ENCODE data around the gene PALLD.

The PALLD gene

GRCh38 chr4:168550064-168550766, 53.4 kb downstream of the PALLD start:
- no peaks in the 10 kb centered on the region for H4K20me1 ChIP-seq (ENCODE audit: insufficient read depth, low read length)
- H3K9me3 ChIP-seq (ENCODE audit: insufficient read depth, low read length, severe bottlenecking) = no peaks in the 10 kb centered on the region
- no peak overlapping the region for H3K4me2 ChIP-seq (ENCODE audit: insufficient read depth, low read length)
- no peaks in the 10 kb centered on the region for H3K36me3 ChIP-seq (ENCODE audit: insufficient read depth, low read length)
- TF ChIP-seq CTCF (IDR thresholded peaks at IDR 0.05; ENCODE audit: borderline replicate concordance, extremely low read depth, low read length, poor library complexity, severe bottlenecking) (no peak), EZH2 (IDR thresholded peaks at IDR 0.05; ENCODE audit: borderline replicate concordance, low read depth, low read length, severe bottlenecking) (no peak)
- DNase-seq (no peak), ATAC-seq (ENCODE audit: insufficient read depth, low read depth) (no peak)
- no peak overlapping the region for H3K9ac ChIP-seq (ENCODE audit: low read depth, low read length)
- H3K79me2 ChIP-seq (ENCODE audit: insufficient read depth, low read length) = no peaks in the 10 kb centered on the region
- no peaks in the 10 kb centered on the region for H3K4me1 ChIP-seq (ENCODE audit: insufficient read depth, low read length)
- H3K4me3 ChIP-seq (ENCODE audit: low read depth in 1 of 2, low read length in 2 of 2) = no peak overlapping the region
- H3K27me3 ChIP-seq (ENCODE audit: insufficient read depth, low read length, poor library complexity) = no peaks in the 10 kb centered on the region
- H3K27ac ChIP-seq (ENCODE audit: low read length) = no peak overlapping the region
- no peak overlapping the region for H2AFZ ChIP-seq (ENCODE audit: low read depth, low read length)

GRCh38 chr4:168551211-168551610, 54.4 kb downstream of the PALLD start:
- DNase-seq = no peak
- H3K9ac ChIP-seq (ENCODE audit: low read depth, low read length) = no peak overlapping the region

GRCh38 chr4:168551945-168552695, 55.3 kb downstream of the PALLD start:
- peak; percentile 7 for DNase-seq

More at GRCh38 chr4:168551211-168551610, 54.4 kb downstream of the PALLD start:
- no peaks in the 10 kb centered on the region for H3K4me1 ChIP-seq (ENCODE audit: insufficient read depth, low read length)
- TF ChIP-seq EZH2 (IDR thresholded peaks at IDR 0.05; ENCODE audit: borderline replicate concordance, low read depth, low read length, severe bottlenecking) (no peak), CTCF (IDR thresholded peaks at IDR 0.05; ENCODE audit: borderline replicate concordance, extremely low read depth, low read length, poor library complexity, severe bottlenecking) (no peak)
- no peaks in the 10 kb centered on the region for H3K79me2 ChIP-seq (ENCODE audit: insufficient read depth, low read length)
- no peaks in the 10 kb centered on the region for H3K27me3 ChIP-seq (ENCODE audit: insufficient read depth, low read length, poor library complexity)
- no peaks in the 10 kb centered on the region for H3K36me3 ChIP-seq (ENCODE audit: insufficient read depth, low read length)
- no peaks in the 10 kb centered on the region for H4K20me1 ChIP-seq (ENCODE audit: insufficient read depth, low read length)
- no peak for ATAC-seq (ENCODE audit: insufficient read depth, low read depth)
- H2AFZ ChIP-seq (ENCODE audit: low read depth, low read length) = no peak overlapping the region
- H3K4me2 ChIP-seq (ENCODE audit: insufficient read depth, low read length) = no peak overlapping the region
- H3K4me3 ChIP-seq (ENCODE audit: low read depth in 1 of 2, low read length in 2 of 2) = no peak overlapping the region
- H3K27ac ChIP-seq (ENCODE audit: low read length) = no peak overlapping the region
- H3K9me3 ChIP-seq (ENCODE audit: insufficient read depth, low read length, severe bottlenecking) = no peaks in the 10 kb centered on the region

More at GRCh38 chr4:168551945-168552695, 55.3 kb downstream of the PALLD start:
- H3K4me1 ChIP-seq (ENCODE audit: insufficient read depth, low read length) = no peaks in the 10 kb centered on the region
- H3K27ac ChIP-seq (ENCODE audit: low read length) = no peak overlapping the region
- no peaks in the 10 kb centered on the region for H4K20me1 ChIP-seq (ENCODE audit: insufficient read depth, low read length)
- H3K4me2 ChIP-seq (ENCODE audit: insufficient read depth, low read length) = no peak overlapping the region
- TF ChIP-seq EZH2 (IDR thresholded peaks at IDR 0.05; ENCODE audit: borderline replicate concordance, low read depth, low read length, severe bottlenecking) (no peak), CTCF (IDR thresholded peaks at IDR 0.05; ENCODE audit: borderline replicate concordance, extremely low read depth, low read length, poor library complexity, severe bottlenecking) (peak; percentile 57)
- no peak overlapping the region for H3K4me3 ChIP-seq (ENCODE audit: low read depth in 1 of 2, low read length in 2 of 2)
- peak; percentile 66; the same call in 2 of the 3 replicates for ATAC-seq (ENCODE audit: insufficient read depth, low read depth)
- no peaks in the 10 kb centered on the region for H3K79me2 ChIP-seq (ENCODE audit: insufficient read depth, low read length)
- no peak overlapping the region for H2AFZ ChIP-seq (ENCODE audit: low read depth, low read length)
- H3K27me3 ChIP-seq (ENCODE audit: insufficient read depth, low read length, poor library complexity) = no peaks in the 10 kb centered on the region
- H3K9me3 ChIP-seq (ENCODE audit: insufficient read depth, low read length, severe bottlenecking) = no peaks in the 10 kb centered on the region
- no peak overlapping the region for H3K9ac ChIP-seq (ENCODE audit: low read depth, low read length)
- H3K36me3 ChIP-seq (ENCODE audit: insufficient read depth, low read length) = no peaks in the 10 kb centered on the region
